Calu3 (cell line): Measurements from ENCODE around the gene CHRDL1. TPM values are rescaled to one million over a fixed set of nuclear protein-coding genes. Genes with fewer than 3 reads are reported as not detected.

Source experiments
- BruUV-seq: library from RNA; stranded (reverse); fragments of 400-500 nt; replicated peaks from 2 replicates; lab custom pipeline; 2021; lab: Mats Ljungman, UMichigan
- CTCF ChIA-PET: fragments of 300-600 bp; sonication (Branson Sonifier 250); formaldehyde crosslinking; loops from one replicate; lab custom pipeline; 2022; ENCODE audit warnings: antibody characterized with exemption; lab: Charles Lee
- DNase-seq: peaks from one replicate; pipeline ENCODE4 v3.0.0; 2022
- H3K27ac Mint-ChIP-seq: one replicate; pipeline ENCODE4 v1.8.0; 2022; ENCODE audit warnings: mixed read lengths; ENCODE audit not compliant: unreplicated experiment
- H3K27me3 Mint-ChIP-seq: one replicate; pipeline ENCODE4 v1.8.0; 2022; ENCODE audit warnings: mixed read lengths; ENCODE audit not compliant: unreplicated experiment
- H3K36me3 Mint-ChIP-seq: one replicate; pipeline ENCODE4 v1.8.0; 2022; ENCODE audit warnings: mild to moderate bottlenecking, moderate library complexity, mixed read lengths; ENCODE audit not compliant: insufficient read depth, unreplicated experiment
- H3K4me1 Mint-ChIP-seq: one replicate; pipeline ENCODE4 v1.8.0; 2022; ENCODE audit warnings: mild to moderate bottlenecking, low read depth, mixed read lengths; ENCODE audit not compliant: unreplicated experiment
- H3K4me3 Mint-ChIP-seq: one replicate; pipeline ENCODE4 v1.8.0; 2022; ENCODE audit warnings: mild to moderate bottlenecking, low read depth, moderate library complexity, mixed read lengths; ENCODE audit not compliant: unreplicated experiment
- H3K9me3 Mint-ChIP-seq: one replicate; pipeline ENCODE4 v1.8.0; 2022; ENCODE audit warnings: low read depth, mixed read lengths; ENCODE audit not compliant: unreplicated experiment
- CTCF ChIP-seq: fragments of 200-600 bp; IDR thresholded peaks from one replicate; pipeline ENCODE4 v1.8.0; 2022; ENCODE audit warnings: antibody characterized with exemption; ENCODE audit not compliant: unreplicated experiment
- intact Hi-C: fragments of 100-400 bp; cut with micrococcal nuclease; formaldehyde crosslinking; loops from one replicate; pipeline ENCODE4 v1.10.0; 2022; ENCODE audit not compliant: unreplicated experiment
- total RNA-seq: library from RNA; stranded (reverse); gene quantifications from 2 replicates; pipeline ENCODE4 v1.2.3, GENCODE V29; 2022

Gene CHRDL1
- total RNA-seq, 1 experiment from 2014 or later = not detected

GRCh38 chrX:110755061-110755460 is 40.6 kb downstream of the CHRDL1 start:
- CTCF ChIA-PET = no interaction called here
- H3K4me1 Mint-ChIP-seq = no peaks in the 10 kb centered on the region
- H3K9me3 Mint-ChIP-seq = peaks cover 4% of the 10 kb centered on the region
- no peak for DNase-seq
- H3K27ac Mint-ChIP-seq = no peak overlapping the region
- no peak overlapping the region for H3K4me3 Mint-ChIP-seq
- no TSS peak for BruUV-seq
- TF ChIP-seq CTCF = no peak
- intact Hi-C loops = no loop called here
- no peaks in the 10 kb centered on the region for H3K27me3 Mint-ChIP-seq
- no peaks in the 10 kb centered on the region for H3K36me3 Mint-ChIP-seq

GRCh38 chrX:110750526-110751189 is 45.0 kb downstream of the CHRDL1 start:
- H3K4me3 Mint-ChIP-seq = no peak overlapping the region
- intact Hi-C loops = no loop called here
- H3K27ac Mint-ChIP-seq = no peak overlapping the region
- H3K27me3 Mint-ChIP-seq = peaks cover 22% of the 10 kb centered on the region
- no peak for TF ChIP-seq CTCF
- H3K4me1 Mint-ChIP-seq = no peaks in the 10 kb centered on the region
- no peaks in the 10 kb centered on the region for H3K36me3 Mint-ChIP-seq
- no peak for DNase-seq
- BruUV-seq = no TSS peak
- CTCF ChIA-PET = no interaction called here
- H3K9me3 Mint-ChIP-seq = no peaks in the 10 kb centered on the region

GRCh38 chrX:110748256-110748806 is 47.3 kb downstream of the CHRDL1 start:
- TF ChIP-seq CTCF = no peak
- no peak for DNase-seq
- BruUV-seq = no TSS peak
- Mint-ChIP-seq H3K27ac (no peak overlapping the region), H3K4me3 (no peak overlapping the region), H3K27me3 (peaks cover 38% of the 10 kb centered on the region), H3K9me3 (no peaks in the 10 kb centered on the region), H3K36me3 (no peaks in the 10 kb centered on the region), H3K4me1 (no peaks in the 10 kb centered on the region)
- intact Hi-C loops = no loop called here
- CTCF ChIA-PET = no interaction called here

- BruUV-seq = no TSS peak
- peaks cover 41% of the 10 kb centered on the region for H3K27me3 Mint-ChIP-seq
- CTCF ChIA-PET = no interaction called here
- DNase-seq = no peak
- no peaks in the 10 kb centered on the region for H3K36me3 Mint-ChIP-seq
- H3K9me3 Mint-ChIP-seq = no peaks in the 10 kb centered on the region
- H3K27ac Mint-ChIP-seq = no peak overlapping the region
- no peak overlapping the region for H3K4me3 Mint-ChIP-seq
- intact Hi-C loops = no loop called here
- no peak for TF ChIP-seq CTCF
- no peaks in the 10 kb centered on the region for H3K4me1 Mint-ChIP-seq
These were observed 49.6 kb downstream of the CHRDL1 start for GRCh38 chrX:110746014-110746413.
